K562 (cell line): Measurements from ENCODE around the gene TTC28. TPM values are rescaled to one million over a fixed set of nuclear protein-coding genes. Genes with fewer than 3 reads are reported as not detected.

Experiments used
- ATAC-seq: fragments of 200-7000 bp; cut with Tn5 transposase; 3 replicates; pipeline ENCODE4 v1.9.1; 2020; ENCODE audit warnings: moderate library complexity
- BruUV-seq: library from RNA; stranded (reverse); fragments of 400-500 nt; replicated peaks from 2 replicates; lab custom pipeline; 2021; lab: Mats Ljungman, UMichigan
- CTCF ChIA-PET: fragments of 300-600 bp; formaldehyde crosslinking; extraction: SDS; loops from one replicate; lab custom pipeline; 2021; ENCODE audit warnings: low intra/inter-chr PET ratio; lab: Yijun Ruan, JAX
- POLR2A ChIA-PET: fragments of 300-600, 350-650 bp; sonication (Branson Sonifier 250); formaldehyde crosslinking; extraction: SDS; loops from one replicate; lab custom pipeline; 2021; ENCODE audit warnings: antibody characterized with exemption, inconsistent platforms; lab: Yijun Ruan, JAX
- DNase-seq, 4 experiments: peaks; one replicate each; pipeline versions ENCODE4 v3.0.0 to v3.0.0-alpha.2; 2011 to 2018; ENCODE audit warnings: low spot score in 3 of 4, mixed read lengths in 3 of 4; ENCODE audit errors: extremely low read depth in 1 of 4
- FAIRE-seq: peaks from 2 replicates; lab custom pipeline; 2011; peaks lifted over from hg19 to GRCh38; lab: Jason Lieb, UNC
- H2AFZ ChIP-seq: 2 replicates; pipeline ENCODE4 v1.6.0; 2011; ENCODE audit warnings: low read depth, low read length, control low read depth, inconsistent platforms
- H3K27ac ChIP-seq: fragments of 200-600 bp; 3 replicates; pipeline ENCODE4 v1.8.0; 2011; ENCODE audit warnings: low read depth, mild to moderate bottlenecking, control low read depth, inconsistent platforms, low read length, moderate library complexity, mixed read lengths; ENCODE audit errors: extremely low read depth
- H3K27me3 ChIP-seq, 2 experiments: fragments of 300-600 bp in 1 of 2; 2 replicates in 1 of 2; 3 replicates in 1 of 2; pipeline versions ENCODE4 v1.6.0 to v1.8.0; 2011; ENCODE audit warnings: inconsistent platforms in 2 of 2, low read length in 2 of 2, mild to moderate bottlenecking in 1 of 2, mixed read lengths in 1 of 2, moderate library complexity in 1 of 2; ENCODE audit not compliant: control insufficient read depth in 2 of 2, insufficient read depth in 2 of 2
- H3K36me3 ChIP-seq: fragments of 300-600 bp; 3 replicates; pipeline ENCODE4 v1.8.0; 2011; ENCODE audit warnings: mild to moderate bottlenecking, low read length, inconsistent platforms; ENCODE audit not compliant: control insufficient read depth, insufficient read depth
- H3K4me1 ChIP-seq, 2 experiments: fragments of 200-600 bp in 1 of 2; replicated peaks in 1 of 2; 2 replicates in 1 of 2; 3 replicates in 1 of 2; pipeline versions ENCODE4 v1.5.1 to v1.8.0; 2011; ENCODE audit warnings: inconsistent platforms in 2 of 2, low read length in 2 of 2, mild to moderate bottlenecking in 1 of 2, mixed read lengths in 1 of 2, moderate library complexity in 1 of 2; ENCODE audit not compliant: control insufficient read depth in 2 of 2, insufficient read depth in 2 of 2
- H3K4me2 ChIP-seq: 2 replicates; pipeline ENCODE4 v1.6.1; 2011; ENCODE audit warnings: low read length, control low read depth, inconsistent platforms, mixed read lengths; ENCODE audit not compliant: insufficient read depth
- H3K4me3 ChIP-seq: fragments of 200-600 bp; sonication (generic), shearing (Covaris generic); 2 replicates; pipeline ENCODE4 v1.5.1; 2016; ENCODE audit warnings: control low read depth, inconsistent platforms
- H3K79me2 ChIP-seq: fragments of 200-600 bp; 3 replicates; pipeline ENCODE4 v1.8.0; 2011; ENCODE audit warnings: low read length, inconsistent platforms; ENCODE audit not compliant: control insufficient read depth, insufficient read depth
- H3K9ac ChIP-seq, 2 experiments: 2 replicates each; pipeline versions ENCODE4 v1.6.0 to v1.6.1; 2011; ENCODE audit warnings: low read depth in 2 of 2, low read length in 2 of 2, control low read depth in 1 of 2, inconsistent platforms in 1 of 2, mild to moderate bottlenecking in 1 of 2, mixed read lengths in 1 of 2; ENCODE audit not compliant: insufficient read depth in 1 of 2
- H3K9me1 ChIP-seq: one replicate; pipeline ENCODE4 v1.6.0; 2011; ENCODE audit warnings: inconsistent platforms, mild to moderate bottlenecking, low read length, moderate library complexity; ENCODE audit not compliant: control insufficient read depth, insufficient read depth
- H3K9me3 ChIP-seq: replicated peaks from 2 replicates; pipeline ENCODE4 v1.5.1; 2011; ENCODE audit warnings: low read depth, low read length, inconsistent platforms; ENCODE audit not compliant: control insufficient read depth, insufficient read depth
- H4K20me1 ChIP-seq: replicated peaks from 2 replicates; pipeline ENCODE4 v1.6.1; 2011; ENCODE audit warnings: low read length, inconsistent platforms, mixed read lengths; ENCODE audit not compliant: control insufficient read depth, insufficient read depth
- CBX3 ChIP-seq, 2 experiments: IDR thresholded peaks; 1 replicate in 1 of 2; 2 replicates in 1 of 2; pipeline ENCODE4 v1.6.1; 2012; ENCODE audit warnings: inconsistent platforms in 2 of 2, low read length in 2 of 2, borderline replicate concordance in 1 of 2, control low read depth in 1 of 2
- CCNT2 ChIP-seq: IDR thresholded peaks from 2 replicates; pipeline ENCODE4 v1.6.1; 2011; ENCODE audit warnings: borderline replicate concordance, low read depth, mild to moderate bottlenecking, moderate library complexity, mixed read lengths, low read length; ENCODE audit not compliant: insufficient read length; ENCODE audit errors: extremely low read depth
- COPS2 ChIP-seq: fragments of 450-650 bp; conservative IDR thresholded peaks from 2 replicates; pipeline ENCODE4 v1.6.1; 2016; ENCODE audit warnings: mild to moderate bottlenecking, moderate library complexity
- ETV6 ChIP-seq, 3 experiments: fragments of 150-350 bp in 1 of 3; sonication (generic) in 1 of 3; formaldehyde crosslinking in 1 of 3; IDR thresholded peaks; 2 replicates each; pipeline versions ENCODE4 v1.6.1 to v1.8.0; 2014 to 2022; ENCODE audit warnings: borderline replicate concordance in 2 of 3, low read depth in 2 of 3, antibody characterized with exemption in 1 of 3, low read length in 1 of 3, mild to moderate bottlenecking in 1 of 3, missing genetic modification reagents in 1 of 3
- HOXB6 ChIP-seq: fragments of 250-450 bp; sonication (Bioruptor Pico); IDR thresholded peaks from 2 replicates; pipeline ENCODE4 v1.5.1; 2022; ENCODE audit warnings: mild to moderate bottlenecking, borderline replicate concordance
- POU5F1 ChIP-seq: fragments of 150-350 bp; IDR thresholded peaks from 2 replicates; pipeline ENCODE4 v1.6.1; 2014; ENCODE audit warnings: borderline replicate concordance, low read length, low read depth, mild to moderate bottlenecking; ENCODE audit not compliant: partially characterized antibody
- RBM39 ChIP-seq: fragments of 200-400 bp; formaldehyde crosslinking; optimal IDR thresholded peaks from 2 replicates; pipeline ENCODE3; 2018; ENCODE audit warnings: low read depth, low read length
- STAT5B ChIP-seq: fragments of 250-450 bp; sonication (Bioruptor Pico); IDR thresholded peaks from 2 replicates; pipeline ENCODE4 v1.8.0; 2021; ENCODE audit warnings: mild to moderate bottlenecking, inconsistent platforms
- TAF15 ChIP-seq: fragments of 200-400 bp; formaldehyde crosslinking; IDR thresholded peaks from 2 replicates; pipeline ENCODE4 v1.6.1; 2017; ENCODE audit warnings: mild to moderate bottlenecking, low read depth, low read length, moderate library complexity
- ZFP30 ChIP-seq: fragments of 250-450 bp; sonication (Bioruptor Pico); IDR thresholded peaks from 2 replicates; pipeline ENCODE4 v1.8.0; 2022; ENCODE audit warnings: moderate library complexity, mild to moderate bottlenecking, inconsistent platforms, borderline replicate concordance
- ZNF184 ChIP-seq: sonication (generic); formaldehyde crosslinking; IDR thresholded peaks from 2 replicates; pipeline ENCODE4 v1.5.0; 2020; ENCODE audit warnings: missing genetic modification reagents
- ZNF583 ChIP-seq: fragments of 250-450 bp; sonication (Bioruptor Pico); IDR thresholded peaks from 2 replicates; pipeline ENCODE4 v1.4.0; 2020
- ZNF766 ChIP-seq: fragments of 200-800 bp; sonication (Bioruptor generic); conservative IDR thresholded peaks from 2 replicates; pipeline ENCODE4 v1.6.1; 2016; ENCODE audit warnings: missing genetic modification characterization, missing compliant biosample characterization
- WGBS: fragments of 100-300 bp; shearing (Covaris generic); methylation state at CpG from one replicate; pipeline ENCODE4 v1.1.6; 2016; ENCODE audit warnings: low coverage, mixed read lengths; ENCODE audit not compliant: insufficient coverage; ENCODE audit errors: missing lambda C conversion rate; 5-methylcytosine and 5-hydroxymethylcytosine counted together
- in situ Hi-C: fragments of 300-500 bp; cut with MboI; formaldehyde crosslinking; loops from 4 replicates; pipeline ENCODE4 v1.15.0; 2018; ENCODE audit warnings: inconsistent platforms, mixed read lengths
- intact Hi-C: fragments of 100-400 bp; cut with micrococcal nuclease; formaldehyde crosslinking; loops from 2 replicates; pipeline ENCODE4 v1.14.2; 2022
- polyA plus RNA-seq, 8 experiments: library from polyadenylated mRNA; depleted of rRNA in 4 of 8; stranded (reverse) in 5 of 8; unstranded in 3 of 8; fragments of >200 nt; fragmentation: Nextera tagmentation in 2 of 8; fragmentation: Illumina TruSeq in 1 of 8; extraction: Ambion mirVana in 2 of 8; extraction: Trizol in 1 of 8; gene quantifications; 2 replicates each; pipeline versions ENCODE4 v1.2.1 to v1.2.3, GENCODE V29; 2011 to 2014; ENCODE audit warnings: inconsistent platforms in 1 of 8, missing spikeins in 1 of 8
- total RNA-seq, 7 experiments: library from RNA; depleted of rRNA in 6 of 7; stranded (reverse); fragments of >200 nt in 6 of 7; fragmentation: Illumina TruSeq in 2 of 7; extraction: Trizol in 2 of 7; gene quantifications; 2 replicates each; pipeline versions ENCODE4 v1.2.1 to v1.2.3, GENCODE V29; 2011 to 2021; ENCODE audit warnings: low replicate concordance in 1 of 7
- TF ChIP-seq, protein P1 (sequence below): IDR thresholded peaks from 3 replicates; pipeline ENCODE4 v1.6.1; 2011; ENCODE audit warnings: borderline replicate concordance, mild to moderate bottlenecking, moderate library complexity; ENCODE audit not compliant: insufficient read length; ENCODE audit errors: extremely low read depth
- TF ChIP-seq, protein P2 (sequence below): fragments of 450-650 bp; IDR thresholded peaks from 2 replicates; pipeline ENCODE4 v1.6.1; 2017; ENCODE audit warnings: antibody characterized with exemption, mild to moderate bottlenecking

TTC28 gene
- total and polyA plus RNA-seq, 9 of the 15 experiments (the other 6 are each of a cell fraction or from before 2014, with no cell fraction given) = 0.22 to 10.7 (median 3.1) TPM

DNA sequence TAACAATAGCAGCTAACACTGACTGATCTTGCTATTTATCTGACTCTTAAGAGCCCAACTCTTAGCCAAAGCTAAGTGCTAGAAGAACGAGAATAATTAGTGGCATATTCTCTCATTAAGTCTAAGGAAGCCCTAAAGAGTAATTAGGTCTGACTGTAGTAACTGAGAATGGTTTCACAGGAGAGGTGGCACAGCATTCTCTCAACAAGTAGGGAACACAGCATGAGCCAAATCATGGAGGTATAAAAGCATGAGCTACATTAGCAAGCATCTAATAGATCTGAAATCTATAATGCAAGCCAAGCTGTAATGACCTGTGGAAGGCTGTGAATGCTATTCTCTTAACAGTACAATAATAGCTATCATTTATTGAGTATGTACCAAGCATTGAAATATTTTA is 230.6 kb downstream of the TTC28 start:
- ChIA-PET CTCF (no interaction called here), POLR2A (no interaction called here)
- no peaks in the 10 kb centered on the region for H3K36me3 ChIP-seq
- H3K4me1 ChIP-seq = peaks cover 0 to 8% of the 10 kb centered on the region in 2 experiments; a peak in 1 of 5 replicates
- H3K27me3 ChIP-seq = no peaks in the 10 kb centered on the region
- FAIRE-seq (peak; percentile 11), DNase-seq (no peak), ATAC-seq (no peak)
- 0 out of 3 replicates have a peak overlapping the region, but pooled peaks have one; percentile 24 for H3K27ac ChIP-seq
- H3K9me1 ChIP-seq = no peaks in the 10 kb centered on the region
- H3K4me2 ChIP-seq = peak overlapping the region; percentile 22; the same call in 1 of the 2 replicates
- WGBS = 29% methylated on average over 1 of the region's 1 CpG
- H4K20me1 ChIP-seq = no peaks in the 10 kb centered on the region
- no peak overlapping the region for H2AFZ ChIP-seq
- no peak overlapping the region for H3K4me3 ChIP-seq
- intact Hi-C loops = loop anchor here (10.0 kb wide), 1 partner anchor 424 kb away; no protein-coding TSS in a partner anchor
- H3K79me2 ChIP-seq = no peaks in the 10 kb centered on the region
- no peak overlapping the region for H3K9ac ChIP-seq
- in situ Hi-C loops = loop anchor here (10.0 kb wide), 1 partner anchor 424 kb away; no protein-coding TSS in a partner anchor
- no peaks in the 10 kb centered on the region for H3K9me3 ChIP-seq
- no TSS peak for BruUV-seq
- no peak for TF ChIP-seq CBX3 (IDR thresholded peaks at IDR 0.05; ENCODE audit: borderline replicate concordance in 1 of 2, low read length in 2 of 2)
- TF ChIP-seq ZNF766 = no peak
- TF ChIP-seq COPS2 = no peak
- TF ChIP-seq CCNT2 = no peak
- TF ChIP-seq ZNF583 (CRISPR knock-in tag) = no peak
- no peak for TF ChIP-seq HOXB6 (CRISPR knock-in tag)
- TF ChIP-seq ZNF184 = no peak
- TF ChIP-seq STAT5B (CRISPR knock-in tag) = no peak
- TF ChIP-seq, protein P1, sequence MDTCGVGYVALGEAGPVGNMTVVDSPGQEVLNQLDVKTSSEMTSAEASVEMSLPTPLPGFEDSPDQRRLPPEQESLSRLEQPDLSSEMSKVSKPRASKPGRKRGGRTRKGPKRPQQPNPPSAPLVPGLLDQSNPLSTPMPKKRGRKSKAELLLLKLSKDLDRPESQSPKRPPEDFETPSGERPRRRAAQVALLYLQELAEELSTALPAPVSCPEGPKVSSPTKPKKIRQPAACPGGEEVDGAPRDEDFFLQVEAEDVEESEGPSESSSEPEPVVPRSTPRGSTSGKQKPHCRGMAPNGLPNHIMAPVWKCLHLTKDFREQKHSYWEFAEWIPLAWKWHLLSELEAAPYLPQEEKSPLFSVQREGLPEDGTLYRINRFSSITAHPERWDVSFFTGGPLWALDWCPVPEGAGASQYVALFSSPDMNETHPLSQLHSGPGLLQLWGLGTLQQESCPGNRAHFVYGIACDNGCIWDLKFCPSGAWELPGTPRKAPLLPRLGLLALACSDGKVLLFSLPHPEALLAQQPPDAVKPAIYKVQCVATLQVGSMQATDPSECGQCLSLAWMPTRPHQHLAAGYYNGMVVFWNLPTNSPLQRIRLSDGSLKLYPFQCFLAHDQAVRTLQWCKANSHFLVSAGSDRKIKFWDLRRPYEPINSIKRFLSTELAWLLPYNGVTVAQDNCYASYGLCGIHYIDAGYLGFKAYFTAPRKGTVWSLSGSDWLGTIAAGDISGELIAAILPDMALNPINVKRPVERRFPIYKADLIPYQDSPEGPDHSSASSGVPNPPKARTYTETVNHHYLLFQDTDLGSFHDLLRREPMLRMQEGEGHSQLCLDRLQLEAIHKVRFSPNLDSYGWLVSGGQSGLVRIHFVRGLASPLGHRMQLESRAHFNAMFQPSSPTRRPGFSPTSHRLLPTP = no peak
- no peak for TF ChIP-seq RBM39
- no peak for TF ChIP-seq POU5F1
- TF ChIP-seq, protein P2, sequence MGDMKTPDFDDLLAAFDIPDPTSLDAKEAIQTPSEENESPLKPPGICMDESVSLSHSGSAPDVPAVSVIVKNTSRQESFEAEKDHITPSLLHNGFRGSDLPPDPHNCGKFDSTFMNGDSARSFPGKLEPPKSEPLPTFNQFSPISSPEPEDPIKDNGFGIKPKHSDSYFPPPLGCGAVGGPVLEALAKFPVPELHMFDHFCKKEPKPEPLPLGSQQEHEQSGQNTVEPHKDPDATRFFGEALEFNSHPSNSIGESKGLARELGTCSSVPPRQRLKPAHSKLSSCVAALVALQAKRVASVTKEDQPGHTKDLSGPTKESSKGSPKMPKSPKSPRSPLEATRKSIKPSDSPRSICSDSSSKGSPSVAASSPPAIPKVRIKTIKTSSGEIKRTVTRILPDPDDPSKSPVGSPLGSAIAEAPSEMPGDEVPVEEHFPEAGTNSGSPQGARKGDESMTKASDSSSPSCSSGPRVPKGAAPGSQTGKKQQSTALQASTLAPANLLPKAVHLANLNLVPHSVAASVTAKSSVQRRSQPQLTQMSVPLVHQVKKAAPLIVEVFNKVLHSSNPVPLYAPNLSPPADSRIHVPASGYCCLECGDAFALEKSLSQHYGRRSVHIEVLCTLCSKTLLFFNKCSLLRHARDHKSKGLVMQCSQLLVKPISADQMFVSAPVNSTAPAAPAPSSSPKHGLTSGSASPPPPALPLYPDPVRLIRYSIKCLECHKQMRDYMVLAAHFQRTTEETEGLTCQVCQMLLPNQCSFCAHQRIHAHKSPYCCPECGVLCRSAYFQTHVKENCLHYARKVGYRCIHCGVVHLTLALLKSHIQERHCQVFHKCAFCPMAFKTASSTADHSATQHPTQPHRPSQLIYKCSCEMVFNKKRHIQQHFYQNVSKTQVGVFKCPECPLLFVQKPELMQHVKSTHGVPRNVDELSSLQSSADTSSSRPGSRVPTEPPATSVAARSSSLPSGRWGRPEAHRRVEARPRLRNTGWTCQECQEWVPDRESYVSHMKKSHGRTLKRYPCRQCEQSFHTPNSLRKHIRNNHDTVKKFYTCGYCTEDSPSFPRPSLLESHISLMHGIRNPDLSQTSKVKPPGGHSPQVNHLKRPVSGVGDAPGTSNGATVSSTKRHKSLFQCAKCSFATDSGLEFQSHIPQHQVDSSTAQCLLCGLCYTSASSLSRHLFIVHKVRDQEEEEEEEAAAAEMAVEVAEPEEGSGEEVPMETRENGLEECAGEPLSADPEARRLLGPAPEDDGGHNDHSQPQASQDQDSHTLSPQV = no peak
- no peak for TF ChIP-seq TAF15
- TF ChIP-seq ZFP30 (CRISPR knock-in tag) = no peak
- no peak for TF ChIP-seq ETV6 (IDR thresholded peaks at IDR 0.05; ENCODE audit: borderline replicate concordance in 1 of 2, low read depth in 2 of 2, low read length in 1 of 2)
- no peak for TF ChIP-seq ETV6 (CRISPR knock-in tag; IDR thresholded peaks at IDR 0.05; ENCODE audit: borderline replicate concordance)
